ENCODE measurements around the gene SEZ6L. TPM values are rescaled to one million over a fixed set of nuclear protein-coding genes. Genes with fewer than 3 reads are reported as not detected.
"Not testable (repeated sequence)": the region's sequence is repeated elsewhere in the genome, so short reads cannot be mapped to it uniquely, and the experiment has no call there.

The SEZ6L gene
- total RNA-seq, 1 donor from 2014 or later: 109 TPM

- H3K27ac Mint-ChIP-seq (ENCODE audit: unreplicated experiment): no peak overlapping the region
- peaks cover 2% of the 10 kb centered on the region for H3K27me3 Mint-ChIP-seq (ENCODE audit: unreplicated experiment)
- H3K4me3 Mint-ChIP-seq (ENCODE audit: unreplicated experiment): no peak overlapping the region
- TF ChIP-seq CTCF (IDR thresholded peaks at IDR 0.05; ENCODE audit: partially characterized antibody, unreplicated experiment): no peak
- DNase-seq: no peak
- peaks cover 6% of the 10 kb centered on the region for H3K9me3 Mint-ChIP-seq (ENCODE audit: unreplicated experiment)
- peaks cover 7% of the 10 kb centered on the region for H3K4me1 Mint-ChIP-seq (ENCODE audit: low read depth, unreplicated experiment)
- H3K36me3 Mint-ChIP-seq (ENCODE audit: unreplicated experiment): no peaks in the 10 kb centered on the region
Measured at GRCh38 chr22:26399289-26399688, 230.0 kb downstream of the SEZ6L start.

- no peak overlapping the region for H3K4me3 Mint-ChIP-seq (ENCODE audit: unreplicated experiment)
- H3K27me3 Mint-ChIP-seq (ENCODE audit: unreplicated experiment): peaks cover 4% of the 10 kb centered on the region
- no peaks in the 10 kb centered on the region for H3K36me3 Mint-ChIP-seq (ENCODE audit: unreplicated experiment)
- peaks cover 5% of the 10 kb centered on the region for H3K9me3 Mint-ChIP-seq (ENCODE audit: unreplicated experiment)
- no peak for TF ChIP-seq CTCF (IDR thresholded peaks at IDR 0.05; ENCODE audit: partially characterized antibody, unreplicated experiment)
- DNase-seq: no peak
- H3K27ac Mint-ChIP-seq (ENCODE audit: unreplicated experiment): no peak overlapping the region
- H3K4me1 Mint-ChIP-seq (ENCODE audit: low read depth, unreplicated experiment): peaks cover 4% of the 10 kb centered on the region
Measured at GRCh38 chr22:26401726-26402125, 232.5 kb downstream of the SEZ6L start.

- Mint-ChIP-seq H3K36me3 (ENCODE audit: unreplicated experiment) (no peaks in the 10 kb centered on the region), H3K27me3 (ENCODE audit: unreplicated experiment) (peaks cover 4% of the 10 kb centered on the region), H3K9me3 (ENCODE audit: unreplicated experiment) (peaks cover 5% of the 10 kb centered on the region), H3K4me1 (ENCODE audit: low read depth, unreplicated experiment) (peaks cover 9% of the 10 kb centered on the region), H3K4me3 (ENCODE audit: unreplicated experiment) (no peak overlapping the region), H3K27ac (ENCODE audit: unreplicated experiment) (no peak overlapping the region)
- no peak for DNase-seq
- no peak for TF ChIP-seq CTCF (IDR thresholded peaks at IDR 0.05; ENCODE audit: partially characterized antibody, unreplicated experiment)
Measured at GRCh38 chr22:26404851-26405421, 235.7 kb downstream of the SEZ6L start.

GRCh38 chr22:26406118-26406517, 236.9 kb downstream of the SEZ6L start:
- H3K4me3 Mint-ChIP-seq (ENCODE audit: unreplicated experiment): no peak overlapping the region
- H3K36me3 Mint-ChIP-seq (ENCODE audit: unreplicated experiment): no peaks in the 10 kb centered on the region
- peaks cover 12% of the 10 kb centered on the region for H3K4me1 Mint-ChIP-seq (ENCODE audit: low read depth, unreplicated experiment)
- peaks cover 5% of the 10 kb centered on the region for H3K9me3 Mint-ChIP-seq (ENCODE audit: unreplicated experiment)
- no peak for DNase-seq
- no peak overlapping the region for H3K27ac Mint-ChIP-seq (ENCODE audit: unreplicated experiment)
- TF ChIP-seq CTCF (IDR thresholded peaks at IDR 0.05; ENCODE audit: partially characterized antibody, unreplicated experiment): no peak
- H3K27me3 Mint-ChIP-seq (ENCODE audit: unreplicated experiment): peaks cover 4% of the 10 kb centered on the region

- not testable (repeated sequence) for DNase-seq; H3K9me3 Mint-ChIP-seq (ENCODE audit: unreplicated experiment); H3K27me3 Mint-ChIP-seq (ENCODE audit: unreplicated experiment); H3K27ac Mint-ChIP-seq (ENCODE audit: unreplicated experiment); H3K36me3 Mint-ChIP-seq (ENCODE audit: unreplicated experiment); H3K4me3 Mint-ChIP-seq (ENCODE audit: unreplicated experiment)
- peaks cover 12% of the 10 kb centered on the region for H3K4me1 Mint-ChIP-seq (ENCODE audit: low read depth, unreplicated experiment)
Measured at GRCh38 chr22:26408562-26409220, 239.4 kb downstream of the SEZ6L start.
